DOHH2 (cell line): Measurements from ENCODE around the gene SMG6.

Source experiments
- CTCF ChIP-seq: fragments of 200-600 bp; sonication (generic); IDR thresholded peaks from one replicate; pipeline ENCODE4 v1.5.1; 2014; ENCODE audit warnings: antibody characterized with exemption, mild to moderate bottlenecking, low read depth, low read length; ENCODE audit not compliant: poor library complexity, severe bottlenecking
- EZH2phosphoT487 ChIP-seq: fragments of 200-600 bp; sonication (generic); IDR thresholded peaks from 2 replicates; pipeline ENCODE4 v1.6.1; 2017; ENCODE audit warnings: borderline replicate concordance, mild to moderate bottlenecking, antibody characterized with exemption, low read length, moderate library complexity, mixed read lengths

- TF ChIP-seq CTCF (no peak), EZH2phosphoT487 (no peak)
These were observed 66.1 kb downstream of the SMG6 start for GRCh38 chr17:2237521-2237921.
